HUDEP-2 (cell line): ENCODE measurements around the gene SORCS1.

Experiments used
- DNase-seq, 76 experiments: peaks; one replicate each; lab custom pipeline; 2025; ENCODE audit not compliant: unreplicated experiment in 76 of 76; lab: John Stamatoyannopoulos, UW

SORCS1 gene

GRCh38 chr10:106830471-106830870 lies 334.0 kb downstream of the SORCS1 start:
- no peak for DNase-seq

DNA sequence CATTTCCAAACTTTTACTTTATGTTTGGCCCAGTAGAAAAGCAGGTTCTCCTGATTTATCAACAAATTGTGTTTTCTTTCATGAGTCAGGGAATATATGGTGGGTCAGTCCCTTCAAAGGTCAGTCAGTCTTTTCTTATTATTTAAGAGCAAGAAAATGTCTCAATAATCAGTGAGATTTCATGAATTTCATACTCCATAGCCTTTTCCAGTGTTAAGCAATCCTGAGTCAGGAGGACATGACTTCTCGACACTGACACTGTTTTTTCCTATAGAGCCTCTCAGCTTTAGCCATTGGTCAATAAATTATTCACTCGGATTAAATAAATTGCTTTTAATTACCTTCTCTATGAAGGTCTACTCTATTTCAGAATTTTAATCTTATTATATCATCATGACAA lies 334.5 kb downstream of the SORCS1 start:
- no peak for DNase-seq

DNA sequence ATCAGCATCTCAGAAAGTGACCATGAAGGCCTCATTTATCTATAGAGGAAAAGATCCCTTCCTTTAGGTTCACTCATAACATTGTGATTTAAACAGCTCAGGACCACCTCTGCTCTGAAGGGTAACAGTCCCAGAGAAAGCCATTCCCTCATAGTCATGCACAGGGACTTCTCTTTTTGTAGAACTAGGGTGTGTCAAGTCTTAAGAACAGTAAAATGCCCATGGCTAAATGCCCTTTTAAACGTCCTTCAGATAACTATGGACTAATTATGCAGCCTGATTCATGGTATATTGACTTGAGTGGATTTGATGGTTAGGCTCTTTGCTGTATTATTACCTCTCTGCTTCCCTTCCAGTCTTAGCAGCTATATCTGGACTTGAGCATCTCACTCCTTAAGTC lies 337.8 kb downstream of the SORCS1 start:
- DNase-seq, result no peak

GRCh38 chr10:106825576-106826364 lies 338.7 kb downstream of the SORCS1 start:
- DNase-seq, result no peak

DNA sequence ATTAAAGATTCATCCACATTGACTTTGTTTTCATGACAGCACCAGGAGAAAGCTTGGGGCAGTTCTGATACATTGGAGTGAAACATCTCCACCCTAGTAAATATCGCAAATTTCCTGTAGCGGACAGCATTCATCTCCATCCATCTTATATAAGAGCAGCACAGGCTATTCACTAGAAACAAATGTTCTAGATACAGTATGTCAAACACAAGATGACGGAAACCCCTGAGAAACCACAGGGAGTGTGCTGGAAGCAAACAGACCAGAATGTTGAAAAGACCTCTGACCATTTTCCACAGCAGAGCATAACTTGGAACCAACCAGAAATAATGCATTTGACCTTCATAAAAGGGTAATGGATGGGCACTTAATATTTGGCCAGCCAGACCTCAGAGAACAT lies 343.9 kb downstream of the SORCS1 start:
- no peak for DNase-seq

DNA sequence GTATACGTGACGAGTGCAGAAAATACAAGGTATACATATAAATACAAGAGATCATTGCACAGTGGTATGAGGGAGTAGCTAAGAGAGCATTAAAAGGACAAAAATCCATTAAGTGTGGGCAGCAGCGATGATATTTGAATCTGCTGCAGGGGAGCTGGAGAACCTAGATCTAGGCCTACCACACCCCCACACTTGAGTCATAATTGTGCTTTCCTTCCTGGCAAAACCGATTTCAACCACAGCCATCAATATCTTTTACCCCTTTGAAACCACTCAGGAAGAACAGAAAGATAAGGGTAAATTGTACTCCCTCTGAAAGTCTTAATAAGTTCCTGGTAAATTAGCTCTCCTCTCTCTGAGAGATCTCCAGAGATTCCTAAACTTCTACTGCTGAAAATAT lies 345.0 kb downstream of the SORCS1 start:
- no peak for DNase-seq

DNA sequence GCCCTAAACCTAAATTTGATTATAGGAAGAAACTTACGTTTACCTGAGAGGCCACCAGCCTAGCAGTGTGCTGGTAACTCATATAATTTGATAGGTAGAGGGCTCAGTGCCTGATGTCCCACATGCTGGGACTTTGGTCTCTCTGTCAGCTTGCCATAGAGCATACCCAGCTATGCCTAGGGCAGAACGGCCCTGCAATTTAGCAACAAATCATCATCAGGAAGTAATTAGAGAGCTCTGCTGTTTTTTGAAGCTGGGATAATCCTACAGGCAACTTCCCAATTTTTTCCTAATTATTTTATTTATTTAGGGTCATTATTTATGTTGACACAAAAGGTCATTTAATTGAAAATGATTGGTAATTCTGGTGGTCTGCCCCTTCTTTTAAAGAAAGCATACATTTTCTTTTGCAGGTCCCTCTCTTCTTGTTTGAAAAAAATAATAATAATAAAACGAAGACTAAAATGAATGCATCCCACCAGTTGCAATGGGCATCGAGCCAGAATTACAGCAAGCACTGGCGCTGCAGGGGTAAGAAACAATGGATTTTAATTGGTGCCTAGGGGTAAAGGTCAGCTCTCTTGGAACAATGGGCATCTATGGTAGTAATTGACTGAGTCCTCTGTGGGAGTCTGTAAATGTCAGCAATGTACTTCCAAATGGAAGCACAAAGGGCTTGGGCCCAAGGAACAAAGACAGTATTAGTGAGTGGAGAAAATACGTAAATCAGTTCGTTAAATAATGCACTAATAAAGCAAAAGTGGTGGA lies 348.0 kb downstream of the SORCS1 start:
- DNase-seq, result no peak

- no peak for DNase-seq
These were observed 349.0 kb downstream of the SORCS1 start for GRCh38 chr10:106815427-106816043.

GRCh38 chr10:106804992-106805582 lies 359.4 kb downstream of the SORCS1 start:
- DNase-seq, result no peak

DNA sequence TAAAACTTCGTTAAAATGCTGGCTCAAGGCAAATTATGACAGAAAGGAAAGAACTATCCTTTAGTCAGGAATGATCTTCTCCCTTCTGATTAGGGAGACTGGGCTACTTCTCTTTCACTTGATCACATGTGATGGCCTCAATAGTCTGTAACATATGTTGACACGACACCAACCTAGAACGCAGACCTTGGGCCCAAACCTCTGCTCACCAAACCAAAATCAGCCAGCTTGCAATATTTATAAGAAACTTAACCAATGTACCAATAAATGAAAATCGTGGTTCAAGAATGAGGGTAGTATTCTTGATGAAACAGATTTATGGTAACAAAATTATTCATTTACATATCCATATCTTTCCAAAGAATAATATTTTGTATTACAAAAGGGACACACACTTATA lies 361.6 kb downstream of the SORCS1 start:
- no peak for DNase-seq

- DNase-seq, result no peak
These were observed 364.7 kb downstream of the SORCS1 start for GRCh38 chr10:106799776-106800175.

GRCh38 chr10:106795619-106796018 lies 368.9 kb downstream of the SORCS1 start:
- no peak for DNase-seq

DNA sequence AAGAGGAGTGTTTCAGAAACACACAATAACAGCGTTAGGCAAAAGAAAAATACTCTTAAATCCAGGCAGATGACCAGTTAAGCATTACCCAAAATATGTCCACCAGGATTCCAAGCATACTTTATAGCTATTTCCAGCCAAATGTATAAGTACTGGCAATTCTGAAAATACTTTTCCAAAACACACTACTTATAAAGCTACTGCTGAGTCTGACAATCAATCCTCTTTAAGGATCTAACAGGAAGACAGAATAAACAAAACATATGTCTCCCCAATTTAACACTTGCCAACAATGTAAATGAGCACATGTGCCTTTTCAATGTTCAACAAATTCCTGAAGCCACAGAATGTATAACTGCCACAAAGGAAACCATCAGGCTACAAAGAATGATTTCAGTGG lies 370.9 kb downstream of the SORCS1 start:
- DNase-seq, result no peak

DNA sequence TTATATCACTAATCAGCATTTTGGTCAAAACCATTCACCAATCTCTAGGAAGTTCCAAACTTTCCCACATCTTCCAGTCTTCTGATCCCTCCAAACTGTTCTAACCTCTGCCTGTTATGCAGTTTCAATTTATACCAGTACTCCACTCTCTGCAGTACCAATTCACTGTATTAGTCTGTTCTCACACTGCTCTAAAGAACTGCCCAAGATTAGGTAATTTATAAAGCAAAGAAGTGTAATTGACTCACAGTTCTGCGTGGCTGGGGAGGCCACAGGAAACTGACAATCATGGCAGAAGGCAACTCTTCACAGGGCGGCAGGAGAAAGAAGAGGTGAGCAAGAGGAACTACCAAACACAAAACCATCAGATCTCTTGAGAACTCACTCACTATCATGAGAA lies 374.9 kb downstream of the SORCS1 start:
- DNase-seq, result no peak

- no peak for DNase-seq
These were observed 375.5 kb downstream of the SORCS1 start for GRCh38 chr10:106788982-106789381.

DNA sequence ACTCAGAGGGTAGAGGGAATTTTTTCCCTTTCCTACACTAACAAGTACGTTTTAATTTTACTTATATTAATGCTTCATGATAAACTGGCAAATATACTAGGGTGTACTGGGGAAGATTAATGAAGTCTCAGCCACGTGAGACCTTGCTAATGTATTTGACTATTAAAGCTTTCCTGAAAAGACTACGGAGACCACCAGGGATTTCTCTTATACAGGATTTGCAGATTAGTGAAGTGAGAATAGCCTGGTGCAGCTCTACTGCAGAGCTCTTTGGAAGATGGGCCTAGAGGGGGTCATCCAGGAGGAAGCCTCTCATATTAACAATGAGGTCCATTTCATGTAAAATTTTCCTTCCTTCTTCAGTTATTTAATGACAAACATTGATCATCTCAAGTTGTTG lies 379.0 kb downstream of the SORCS1 start:
- DNase-seq, result no peak

- DNase-seq, result no peak
These were observed 383.9 kb downstream of the SORCS1 start for GRCh38 chr10:106780632-106781031.

DNA sequence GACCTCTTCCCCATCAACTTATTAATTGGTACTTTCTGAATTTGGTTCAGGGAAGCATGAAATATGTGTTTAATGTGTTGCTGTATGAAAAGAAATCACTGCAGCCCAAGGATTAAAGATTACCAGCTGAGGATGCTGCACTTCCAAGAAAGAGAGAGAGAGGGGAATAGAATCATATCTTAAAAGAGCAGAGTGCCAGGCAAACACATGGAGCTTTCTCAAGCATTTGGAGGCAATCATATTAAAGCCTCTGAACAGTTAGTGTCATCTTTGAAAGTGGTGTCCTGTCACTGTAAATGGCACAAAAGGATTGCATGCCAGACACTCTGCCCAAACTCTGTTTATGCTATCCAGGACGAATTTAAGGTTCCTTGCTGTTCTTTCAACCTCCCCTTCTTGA lies 386.7 kb downstream of the SORCS1 start:
- DNase-seq, result no peak

GRCh38 chr10:106775127-106775526 lies 389.4 kb downstream of the SORCS1 start:
- DNase-seq, result no peak

DNA sequence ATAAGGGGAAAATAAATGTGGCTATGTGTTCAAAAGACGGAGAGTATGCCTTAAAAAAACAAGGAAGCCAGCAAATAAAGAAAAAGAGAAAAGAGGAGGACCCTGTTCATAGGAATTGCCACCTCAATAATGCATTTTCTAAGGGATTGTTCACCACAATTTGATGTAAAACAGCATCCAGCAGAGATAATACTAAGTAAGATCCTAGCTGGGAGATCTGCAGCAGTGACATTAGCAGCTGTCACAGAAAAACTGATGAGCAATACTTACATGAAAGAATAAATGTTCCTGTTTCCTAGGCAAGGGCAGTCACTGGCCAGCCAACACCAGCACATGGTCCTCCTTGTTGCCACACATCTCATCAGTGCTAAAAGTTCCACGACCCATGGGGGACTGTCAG lies 391.5 kb downstream of the SORCS1 start:
- no peak for DNase-seq

GRCh38 chr10:106771154-106771553 lies 393.4 kb downstream of the SORCS1 start:
- no peak for DNase-seq
